ENCODE results near the gene MEST.
"Not testable (repeated sequence)": the region's sequence is repeated elsewhere in the genome, so short reads cannot be mapped to it uniquely, and the experiment has no call there.

Gene MEST, protein sequence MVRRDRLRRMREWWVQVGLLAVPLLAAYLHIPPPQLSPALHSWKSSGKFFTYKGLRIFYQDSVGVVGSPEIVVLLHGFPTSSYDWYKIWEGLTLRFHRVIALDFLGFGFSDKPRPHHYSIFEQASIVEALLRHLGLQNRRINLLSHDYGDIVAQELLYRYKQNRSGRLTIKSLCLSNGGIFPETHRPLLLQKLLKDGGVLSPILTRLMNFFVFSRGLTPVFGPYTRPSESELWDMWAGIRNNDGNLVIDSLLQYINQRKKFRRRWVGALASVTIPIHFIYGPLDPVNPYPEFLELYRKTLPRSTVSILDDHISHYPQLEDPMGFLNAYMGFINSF

DNA sequence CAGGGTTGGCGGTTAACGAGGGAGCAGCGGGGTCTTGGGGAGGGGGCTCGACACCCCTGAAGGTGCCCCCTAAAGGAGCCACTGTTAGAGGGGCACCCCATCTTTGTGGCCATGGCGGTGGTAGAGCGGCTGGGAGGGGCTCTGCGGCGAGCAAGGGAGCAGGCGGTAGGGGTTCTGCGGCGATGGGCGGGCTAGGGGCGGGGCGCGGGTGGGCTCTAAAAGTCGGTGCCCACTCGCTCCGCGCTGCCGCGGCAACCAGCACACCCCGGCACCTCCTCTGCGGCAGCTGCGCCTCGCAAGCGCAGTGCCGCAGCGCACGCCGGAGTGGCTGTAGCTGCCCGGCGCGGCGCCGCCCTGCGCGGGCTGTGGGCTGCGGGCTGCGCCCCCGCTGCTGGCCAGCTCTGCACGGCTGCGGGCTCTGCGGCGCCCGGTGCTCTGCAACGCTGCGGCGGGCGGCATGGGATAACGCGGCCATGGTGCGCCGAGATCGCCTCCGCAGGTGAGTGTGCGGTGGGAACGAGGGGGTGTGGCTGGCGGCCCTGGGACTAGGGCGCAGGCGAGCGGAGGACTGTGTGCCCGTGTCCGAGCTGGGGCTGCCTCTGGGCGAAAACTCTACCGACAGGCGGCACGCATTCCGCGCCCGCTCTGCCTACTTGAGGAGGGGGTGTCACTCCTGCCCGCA, at the start of gene MEST:
MEST (plus strand) TSS at position 245 of the 682 bp plus-strand sequence; CDS start at position 474, 229 bp downstream.
- FAIRE-seq (no peak), DNase-seq (ENCODE audit: insufficient read length, low spot score) (no peak)

DNA sequence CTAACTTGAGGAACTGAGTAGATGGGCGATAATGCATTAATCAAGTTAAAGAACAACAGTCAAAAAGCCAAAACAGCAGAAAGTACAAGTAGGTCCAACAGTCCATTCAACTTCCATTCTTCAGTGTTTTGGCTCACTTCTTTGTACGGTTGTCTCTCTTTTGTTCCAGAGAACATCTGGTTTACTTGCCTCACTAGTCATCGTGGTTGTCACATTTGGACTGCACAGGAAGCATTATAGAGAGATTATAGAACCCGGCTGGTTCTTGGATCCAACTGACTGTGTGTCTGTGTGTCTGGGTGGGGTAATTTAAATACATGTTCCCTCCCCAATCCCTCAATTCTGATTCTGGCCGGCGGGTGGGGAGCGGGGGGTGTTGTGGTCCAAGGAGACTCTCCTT, 49.3 kb upstream of the MEST start:
- DNase-seq (ENCODE audit: insufficient read length, low spot score) (no peak), FAIRE-seq (no peak)

DNA sequence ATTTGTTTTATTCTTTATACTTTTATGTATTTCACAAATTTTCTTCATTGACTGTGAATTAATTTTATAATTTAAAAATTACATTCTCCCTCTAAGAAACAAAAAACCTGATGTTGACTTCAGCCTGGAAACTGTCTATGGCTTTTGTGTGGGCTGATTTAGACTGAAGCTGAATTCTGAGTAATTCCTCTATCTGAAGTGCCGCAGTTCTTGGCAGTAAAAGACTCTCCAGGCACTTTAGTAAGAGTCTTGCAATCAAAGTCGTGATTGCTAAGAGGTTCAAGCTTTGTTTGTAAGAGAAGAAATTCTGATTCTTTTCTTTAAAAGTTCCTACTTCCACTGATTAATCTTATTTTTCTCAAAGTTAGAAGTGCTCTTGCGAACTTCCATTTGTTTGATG, 47.7 kb upstream of the MEST start:
- DNase-seq (ENCODE audit: insufficient read length, low spot score) (no peak), FAIRE-seq (no peak)

- no peak for FAIRE-seq
Observed at GRCh38 chr7:130444751-130445407, 47.0 kb upstream of the MEST start.

GRCh38 chr7:130446259-130446658, 45.6 kb upstream of the MEST start:
- no peak for FAIRE-seq

More at GRCh38 chr7:130444751-130445407, 47.0 kb upstream of the MEST start:
- no peak for DNase-seq (ENCODE audit: insufficient read length, low spot score)

DNA sequence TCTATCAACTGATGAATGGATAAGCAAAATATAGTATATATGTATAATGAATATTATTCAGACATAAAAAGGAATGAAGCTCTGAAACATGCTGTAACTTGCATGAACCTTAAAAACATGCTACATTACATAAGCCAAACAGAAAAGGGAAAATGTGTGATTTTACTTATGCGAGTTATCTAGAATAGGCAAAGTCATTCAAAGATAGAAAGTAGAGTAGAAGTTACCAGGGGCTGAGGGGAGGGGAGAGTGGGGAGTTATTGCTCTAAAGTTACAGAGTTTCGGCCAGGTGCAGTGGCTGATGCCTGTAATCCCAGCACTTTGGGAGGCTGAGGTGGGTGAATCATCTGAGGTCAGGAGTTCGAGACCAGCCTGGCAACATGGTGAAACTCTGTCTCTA, 40.5 kb upstream of the MEST start:
- DNase-seq (ENCODE audit: insufficient read length, low spot score); FAIRE-seq: not testable (repeated sequence)

More at GRCh38 chr7:130446259-130446658, 45.6 kb upstream of the MEST start:
- DNase-seq (ENCODE audit: insufficient read length, low spot score) = no peak

GRCh38 chr7:130452951-130453350, 38.9 kb upstream of the MEST start:
- FAIRE-seq (no peak), DNase-seq (ENCODE audit: insufficient read length, low spot score) (no peak)

DNA sequence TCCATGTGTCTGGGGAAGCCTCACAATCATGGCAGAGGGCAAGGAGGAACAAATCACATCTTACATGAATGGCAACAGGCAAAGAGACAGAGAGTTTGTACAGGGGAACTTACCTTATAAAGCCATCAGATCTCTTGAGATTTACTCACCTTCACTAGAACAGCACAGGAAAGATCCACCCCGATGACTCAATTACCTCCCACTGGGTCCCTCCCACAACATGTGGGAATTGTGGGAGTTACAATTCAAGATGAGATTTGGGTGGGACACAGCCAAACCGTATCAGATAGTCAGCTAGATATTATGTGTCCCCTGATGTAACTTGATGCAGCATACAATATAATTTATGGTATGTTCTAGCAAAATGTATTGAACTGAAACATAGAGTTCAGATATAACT, 36.9 kb upstream of the MEST start:
- FAIRE-seq (peak; percentile 65), DNase-seq (ENCODE audit: insufficient read length, low spot score) (no peak)

GRCh38 chr7:130458257-130458656, 33.6 kb upstream of the MEST start:
- FAIRE-seq (peak; percentile 68), DNase-seq (ENCODE audit: insufficient read length, low spot score) (peak; percentile 16)

DNA sequence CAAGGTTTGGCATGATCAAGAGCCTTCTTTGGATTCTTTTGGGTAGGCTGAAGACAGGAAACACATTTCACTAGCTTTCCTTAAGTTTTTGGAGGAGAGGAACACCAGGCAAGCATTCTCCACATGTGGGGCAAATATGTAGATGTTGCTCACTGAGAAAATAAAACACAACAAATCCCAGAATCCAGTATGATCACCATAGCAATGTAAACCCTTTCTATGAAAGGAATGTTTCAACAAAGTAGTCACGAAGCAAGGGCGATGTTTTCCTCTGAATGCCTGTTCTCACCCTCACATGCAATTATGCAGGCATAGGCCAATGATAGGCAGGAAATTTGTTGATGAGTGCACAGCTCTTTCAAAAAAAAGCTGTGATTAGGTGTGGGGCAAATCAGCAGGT, 30.6 kb upstream of the MEST start:
- no peak for FAIRE-seq
- no peak for DNase-seq (ENCODE audit: insufficient read length, low spot score)

GRCh38 chr7:130463553-130464434, 28.1 kb upstream of the MEST start:
- FAIRE-seq (no peak), DNase-seq (ENCODE audit: insufficient read length, low spot score) (no peak)

DNA sequence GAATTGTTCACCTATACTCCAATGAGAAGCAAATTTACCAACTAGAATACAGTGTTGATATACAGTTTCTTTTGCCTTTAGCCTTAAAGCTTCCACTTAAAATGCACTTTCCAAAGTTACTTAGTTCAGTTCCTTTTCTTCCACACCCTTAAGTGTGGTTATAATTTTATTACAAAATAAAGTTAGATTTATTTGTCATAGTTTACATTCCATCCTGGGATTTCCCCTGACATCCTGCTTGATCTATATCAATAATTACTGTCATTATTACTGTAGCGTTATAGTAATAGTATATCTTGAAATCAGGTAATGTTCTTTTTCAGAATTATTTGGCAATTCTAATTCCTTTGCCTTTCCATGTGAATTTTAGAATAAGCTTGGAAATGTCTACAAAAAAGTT, 23.3 kb upstream of the MEST start:
- DNase-seq (ENCODE audit: insufficient read length, low spot score) (no peak), FAIRE-seq (no peak)

DNA sequence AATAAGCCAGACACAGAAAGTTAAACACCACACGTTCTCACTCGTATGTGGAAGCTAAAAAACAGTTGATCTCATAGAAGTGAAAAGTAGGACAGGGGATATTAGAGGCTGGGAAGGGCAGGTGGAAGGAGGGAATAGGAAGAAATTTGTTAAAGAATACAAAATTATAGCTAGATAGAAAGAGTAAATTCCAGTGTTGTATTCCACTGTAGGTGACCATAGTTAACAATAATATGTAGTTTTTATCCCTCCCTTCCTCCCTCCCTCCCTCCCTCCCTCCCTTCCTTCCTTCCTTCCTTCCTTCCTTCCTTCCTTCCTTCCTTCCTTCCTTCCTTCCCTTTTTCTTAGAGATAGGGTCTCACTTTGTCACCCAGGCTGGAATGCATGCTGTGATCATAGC, 19.9 kb upstream of the MEST start:
- no peak for FAIRE-seq
- DNase-seq (ENCODE audit: insufficient read length, low spot score) = no peak

DNA sequence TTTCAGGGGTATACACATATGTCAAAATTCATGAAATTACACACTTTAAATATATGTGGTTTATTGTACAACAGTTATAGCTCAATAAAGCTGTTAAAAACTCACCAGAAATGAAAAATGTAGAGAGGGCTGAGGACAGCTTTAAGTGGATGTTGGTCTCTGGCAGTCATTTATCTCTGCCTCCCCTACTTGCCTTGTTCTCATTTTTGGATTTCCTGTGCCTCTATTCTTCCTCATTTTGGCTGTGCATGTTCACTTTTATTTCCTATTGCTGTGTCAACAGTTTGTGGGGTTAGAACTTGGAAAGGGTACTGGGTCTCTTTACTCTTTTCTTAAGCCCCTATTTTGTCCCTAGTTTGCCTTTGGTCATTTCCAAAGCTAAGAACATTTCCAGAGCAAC, 18.6 kb upstream of the MEST start:
- DNase-seq (ENCODE audit: insufficient read length, low spot score) = no peak
- FAIRE-seq = peak; percentile 53

DNA sequence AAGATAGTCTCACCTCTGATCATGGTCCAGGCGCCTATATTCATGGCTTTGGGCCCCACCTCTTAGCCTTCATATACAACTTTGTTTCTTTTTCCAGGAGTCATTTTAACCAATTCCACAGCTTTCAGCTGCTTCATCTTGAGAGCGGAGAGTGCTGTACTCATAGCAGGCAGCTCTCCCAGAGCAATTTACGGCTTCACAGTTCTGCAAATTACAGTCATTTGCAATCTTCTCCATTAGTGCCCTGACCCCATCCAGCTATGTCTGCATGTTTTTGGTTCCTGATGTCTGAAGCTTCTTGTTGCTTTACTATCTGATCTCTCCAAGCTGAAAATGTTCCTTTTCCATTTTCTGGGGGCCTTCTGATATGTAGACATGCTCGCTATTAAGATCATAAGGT, 18.0 kb upstream of the MEST start:
- FAIRE-seq (peak; percentile 31), DNase-seq (ENCODE audit: insufficient read length, low spot score) (no peak)

GRCh38 chr7:130475776-130476175, 16.1 kb upstream of the MEST start:
- DNase-seq (ENCODE audit: insufficient read length, low spot score) (no peak), FAIRE-seq (peak; percentile 72)

DNA sequence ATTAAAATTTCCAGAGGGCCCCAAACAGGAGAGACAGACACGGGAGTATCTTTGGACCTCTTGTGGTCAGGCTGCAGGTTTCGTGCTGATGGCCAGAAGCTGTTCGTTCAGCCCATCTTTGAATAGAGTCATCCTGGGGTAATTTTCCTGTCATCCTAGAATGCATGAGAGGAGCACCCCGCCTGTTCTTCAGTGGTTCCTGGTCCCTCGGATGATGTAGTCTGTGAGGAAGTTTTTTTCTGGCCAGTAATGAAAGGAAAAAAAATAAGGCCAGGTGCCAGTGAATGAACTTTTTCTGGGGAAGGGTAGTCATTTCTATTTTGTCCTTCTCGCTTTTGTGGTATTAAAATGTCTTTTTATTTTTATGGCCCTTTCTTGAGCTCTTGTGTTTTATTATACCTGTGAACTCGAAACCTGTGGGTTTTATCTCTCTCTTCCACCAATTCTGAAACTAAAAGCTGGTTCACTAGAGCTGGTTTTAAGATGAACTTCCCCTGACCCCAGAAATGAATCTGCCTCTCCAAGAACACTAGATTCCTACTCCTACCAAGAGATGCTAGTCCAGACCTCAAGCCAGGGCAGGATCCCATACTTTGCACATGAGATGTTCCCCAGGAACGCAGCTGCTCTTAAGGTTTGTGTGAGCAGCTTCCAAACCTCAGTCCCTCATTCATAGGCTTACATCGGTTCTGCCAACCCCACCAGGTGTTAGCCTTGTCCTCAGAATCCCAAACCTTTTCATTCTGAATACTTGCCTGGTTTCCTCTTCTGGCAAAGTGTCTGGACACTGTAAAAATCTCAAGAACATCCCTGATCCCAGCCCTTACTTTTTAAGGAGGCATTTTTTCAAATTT, 15.4 kb upstream of the MEST start:
- DNase-seq (ENCODE audit: insufficient read length, low spot score) (no peak), FAIRE-seq (peak; percentile 96)

GRCh38 chr7:130478991-130479390, 12.9 kb upstream of the MEST start:
- no peak for DNase-seq (ENCODE audit: insufficient read length, low spot score)
- FAIRE-seq = no peak

- FAIRE-seq (no peak), DNase-seq (ENCODE audit: insufficient read length, low spot score) (no peak)
Observed at GRCh38 chr7:130479716-130480400, 12.0 kb upstream of the MEST start.
